Measurements from ENCODE around the gene CMBL. TPM values are rescaled to one million over a fixed set of nuclear protein-coding genes. Genes with fewer than 3 reads are reported as not detected.

CMBL gene
- total RNA-seq, 1 donor from 2014 or later, result 11.3 TPM

GRCh38 chr5:10339958-10340357, 32.3 kb upstream of the CMBL start:
- Histone ChIP-seq H3F3A (ENCODE audit: low read depth) (peaks cover 21% of the 10 kb centered on the region), H3K9ac (no peak overlapping the region), H3K9me3 (ENCODE audit: low read depth) (no peaks in the 10 kb centered on the region), H3K4me1 (peaks cover 15% of the 10 kb centered on the region), H4K20me1 (ENCODE audit: low read depth) (no peaks in the 10 kb centered on the region), H3K27ac (no peak overlapping the region), H3K36me3 (no peaks in the 10 kb centered on the region), H3K4me3 (no peak overlapping the region), H2AFZ (replicated peaks) (peak overlapping the region; percentile 93), H3K79me2 (ENCODE audit: low read depth) (no peaks in the 10 kb centered on the region), H3K4me2 (peak overlapping the region; percentile 55), H3K27me3 (peaks cover 10% of the 10 kb centered on the region)
- Mint-ChIP-seq H3K4me1 (peaks cover 27% of the 10 kb centered on the region), H3K27ac (peak overlapping the region; percentile 100), H3K27me3 (ENCODE audit: insufficient read depth, low read depth) (peaks cover 15% of the 10 kb centered on the region), H3K9me3 (no peaks in the 10 kb centered on the region), H3K4me3 (peak overlapping the region; percentile 75), H3K36me3 (peaks cover 7% of the 10 kb centered on the region)
- DNase-seq (ENCODE audit: low spot score), result no peak
- TF ChIP-seq EZH2phosphoT487 (IDR thresholded peaks at IDR 0.05) (no peak), EZH2 (IDR thresholded peaks at IDR 0.05) (no peak), CTCF (IDR thresholded peaks at IDR 0.05) (no peak)

- peak; percentile 76 for DNase-seq (ENCODE audit: low spot score)
- H3K79me2 ChIP-seq (ENCODE audit: low read depth), result no peaks in the 10 kb centered on the region
- Mint-ChIP-seq H3K36me3 (peaks cover 7% of the 10 kb centered on the region), H3K9me3 (no peaks in the 10 kb centered on the region), H3K4me1 (peaks cover 33% of the 10 kb centered on the region), H3K27ac (peak overlapping the region; percentile 100), H3K27me3 (ENCODE audit: insufficient read depth, low read depth) (peaks cover 22% of the 10 kb centered on the region), H3K4me3 (peak overlapping the region; percentile 77)
- TF ChIP-seq EZH2phosphoT487 (IDR thresholded peaks at IDR 0.05) (no peak), CTCF (IDR thresholded peaks at IDR 0.05) (no peak), EZH2 (IDR thresholded peaks at IDR 0.05) (no peak)
- H3K4me1 ChIP-seq, result peaks cover 15% of the 10 kb centered on the region
- no peak overlapping the region for H3K4me3 ChIP-seq
- H3K27ac ChIP-seq, result no peak overlapping the region
- H2AFZ ChIP-seq (replicated peaks), result peak overlapping the region; percentile 93
- peaks cover 18% of the 10 kb centered on the region for H3K27me3 ChIP-seq
- H4K20me1 ChIP-seq (ENCODE audit: low read depth), result no peaks in the 10 kb centered on the region
- H3K4me2 ChIP-seq, result peak overlapping the region; percentile 55
- no peak overlapping the region for H3K9ac ChIP-seq
- no peaks in the 10 kb centered on the region for H3K36me3 ChIP-seq
- no peaks in the 10 kb centered on the region for H3K9me3 ChIP-seq (ENCODE audit: low read depth)
- peaks cover 17% of the 10 kb centered on the region for H3F3A ChIP-seq (ENCODE audit: low read depth)
Observed at GRCh38 chr5:10339058-10339811, 31.5 kb upstream of the CMBL start.

- Histone ChIP-seq H3K9ac (no peak overlapping the region), H2AFZ (replicated peaks) (no peak overlapping the region), H3K4me1 (peaks cover 20% of the 10 kb centered on the region), H3K4me3 (no peak overlapping the region), H3K27me3 (peaks cover 23% of the 10 kb centered on the region), H3F3A (ENCODE audit: low read depth) (peaks cover 14% of the 10 kb centered on the region), H3K36me3 (no peaks in the 10 kb centered on the region), H4K20me1 (ENCODE audit: low read depth) (no peaks in the 10 kb centered on the region), H3K9me3 (ENCODE audit: low read depth) (no peaks in the 10 kb centered on the region), H3K27ac (no peak overlapping the region), H3K4me2 (no peak overlapping the region), H3K79me2 (ENCODE audit: low read depth) (no peaks in the 10 kb centered on the region)
- H3K9me3 Mint-ChIP-seq, result no peaks in the 10 kb centered on the region
- peak overlapping the region; percentile 77 for H3K4me3 Mint-ChIP-seq
- TF ChIP-seq EZH2 (IDR thresholded peaks at IDR 0.05) (no peak), CTCF (IDR thresholded peaks at IDR 0.05) (no peak), EZH2phosphoT487 (IDR thresholded peaks at IDR 0.05) (no peak)
- H3K4me1 Mint-ChIP-seq, result peaks cover 34% of the 10 kb centered on the region
- peaks cover 7% of the 10 kb centered on the region for H3K36me3 Mint-ChIP-seq
- DNase-seq (ENCODE audit: low spot score), result no peak
- H3K27ac Mint-ChIP-seq, result peak overlapping the region; percentile 100
- H3K27me3 Mint-ChIP-seq (ENCODE audit: insufficient read depth, low read depth), result peaks cover 25% of the 10 kb centered on the region
Observed at GRCh38 chr5:10338686-10339057, 31.0 kb upstream of the CMBL start.

Data from neural progenitor cell (in vitro differentiated cells).